Activated CD8-positive, alpha-beta T cell treated with anti-CD3 and anti-CD28 coated beads for 36 hours (primary cell): Measurements from ENCODE around the gene IER2. TPM values are rescaled to one million over a fixed set of nuclear protein-coding genes. Genes with fewer than 3 reads are reported as not detected.
A peak's percentile ranks its signal among the peaks of the same experiment; 100 is the strongest.

Source experiments
- ATAC-seq: fragments of 200-7000 bp; cut with Tn5 transposase; one replicate; pipeline ENCODE4 v1.10.0; 2021; ENCODE audit warnings: mild to moderate bottlenecking, moderate library complexity
- CTCF ChIA-PET: fragments of 350-600 bp; sonication (Branson Sonifier 250); formaldehyde crosslinking; loops from one replicate; lab custom pipeline; 2021; ENCODE audit warnings: antibody characterized with exemption; lab: Charles Lee
- POLR2A ChIA-PET: fragments of 350-600 bp; sonication (Branson Sonifier 250); formaldehyde crosslinking; loops from one replicate; lab custom pipeline; 2021; ENCODE audit warnings: antibody characterized with exemption; lab: Charles Lee
- DNase-seq: peaks from one replicate; pipeline ENCODE4 v3.0.0-alpha.2; 2020
- H3K27ac Mint-ChIP-seq: one replicate; pipeline ENCODE4 v1.8.0; 2021; ENCODE audit warnings: mild to moderate bottlenecking, mixed read lengths
- H3K27me3 Mint-ChIP-seq: one replicate; pipeline ENCODE4 v1.8.0; 2021; ENCODE audit warnings: mixed read lengths
- H3K36me3 Mint-ChIP-seq: one replicate; pipeline ENCODE4 v1.8.0; 2021; ENCODE audit warnings: low read depth, mixed read lengths
- H3K4me1 Mint-ChIP-seq: one replicate; pipeline ENCODE4 v1.8.0; 2021; ENCODE audit warnings: low read depth, mixed read lengths
- H3K4me3 Mint-ChIP-seq: one replicate; pipeline ENCODE4 v1.8.0; 2021; ENCODE audit warnings: mild to moderate bottlenecking, moderate library complexity, mixed read lengths
- H3K9me3 Mint-ChIP-seq: one replicate; pipeline ENCODE4 v1.8.0; 2021; ENCODE audit warnings: mixed read lengths
- intact Hi-C: fragments of 100-400 bp; cut with micrococcal nuclease; formaldehyde crosslinking; loops from one replicate; pipeline ENCODE4 v1.10.0; 2022
- total RNA-seq, 2 experiments: library from RNA; stranded (reverse); gene quantifications; one replicate each; pipeline ENCODE4 v1.2.3, GENCODE V29; 2021
- TF ChIP-seq, protein P1 (sequence below): fragments of 200-600 bp; IDR thresholded peaks from one replicate; pipeline ENCODE4 v1.8.0; 2022; ENCODE audit warnings: antibody characterized with exemption, mild to moderate bottlenecking

IER2 gene
- total RNA-seq, 2 experiments from 2014 or later = 120 to 122 TPM

DNA sequence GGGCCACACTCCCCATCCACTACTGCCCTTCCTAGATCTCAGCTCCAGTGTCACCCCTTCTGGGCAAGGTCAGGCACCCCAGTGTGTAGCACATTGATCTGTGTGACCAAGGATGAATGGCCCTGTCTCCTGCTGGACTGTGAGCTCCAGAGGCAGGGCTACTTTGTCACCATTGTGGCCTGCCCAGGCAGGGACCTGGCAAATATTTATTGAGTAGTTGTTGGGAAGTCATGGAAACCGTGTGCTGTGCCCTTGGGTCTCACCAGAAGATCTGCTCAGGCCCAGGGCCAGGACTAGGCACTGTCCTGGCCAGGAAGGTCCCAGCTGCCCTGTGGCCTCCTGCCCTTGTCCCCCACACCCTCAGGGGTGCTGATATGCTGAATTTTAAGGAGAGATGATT is 21.6 kb upstream of the IER2 start:
- DNase-seq = no peak
- Mint-ChIP-seq H3K4me3 (no peak overlapping the region), H3K27ac (peak overlapping the region; percentile 12), H3K4me1 (peaks cover 40% of the 10 kb centered on the region), H3K27me3 (no peaks in the 10 kb centered on the region), H3K9me3 (no peaks in the 10 kb centered on the region), H3K36me3 (peaks cover 12% of the 10 kb centered on the region)
- POLR2A ChIA-PET = interaction anchor here (0.8 to 6.6 kb wide), 2 partner anchors 10 to 23 kb away, joined by 3 to 63 read pairs; partner anchors contain the start of genes NACC1 and TRMT1
- ATAC-seq = no peak
- CTCF ChIA-PET = interaction anchor here (0.6 to 1.3 kb wide), 2 partner anchors 163 to 1557 kb away, joined by 3 to 4 read pairs; no protein-coding TSS in a partner anchor
- intact Hi-C loops = no loop called here
- TF ChIP-seq, protein P1, sequence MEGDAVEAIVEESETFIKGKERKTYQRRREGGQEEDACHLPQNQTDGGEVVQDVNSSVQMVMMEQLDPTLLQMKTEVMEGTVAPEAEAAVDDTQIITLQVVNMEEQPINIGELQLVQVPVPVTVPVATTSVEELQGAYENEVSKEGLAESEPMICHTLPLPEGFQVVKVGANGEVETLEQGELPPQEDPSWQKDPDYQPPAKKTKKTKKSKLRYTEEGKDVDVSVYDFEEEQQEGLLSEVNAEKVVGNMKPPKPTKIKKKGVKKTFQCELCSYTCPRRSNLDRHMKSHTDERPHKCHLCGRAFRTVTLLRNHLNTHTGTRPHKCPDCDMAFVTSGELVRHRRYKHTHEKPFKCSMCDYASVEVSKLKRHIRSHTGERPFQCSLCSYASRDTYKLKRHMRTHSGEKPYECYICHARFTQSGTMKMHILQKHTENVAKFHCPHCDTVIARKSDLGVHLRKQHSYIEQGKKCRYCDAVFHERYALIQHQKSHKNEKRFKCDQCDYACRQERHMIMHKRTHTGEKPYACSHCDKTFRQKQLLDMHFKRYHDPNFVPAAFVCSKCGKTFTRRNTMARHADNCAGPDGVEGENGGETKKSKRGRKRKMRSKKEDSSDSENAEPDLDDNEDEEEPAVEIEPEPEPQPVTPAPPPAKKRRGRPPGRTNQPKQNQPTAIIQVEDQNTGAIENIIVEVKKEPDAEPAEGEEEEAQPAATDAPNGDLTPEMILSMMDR = no peak

DNA sequence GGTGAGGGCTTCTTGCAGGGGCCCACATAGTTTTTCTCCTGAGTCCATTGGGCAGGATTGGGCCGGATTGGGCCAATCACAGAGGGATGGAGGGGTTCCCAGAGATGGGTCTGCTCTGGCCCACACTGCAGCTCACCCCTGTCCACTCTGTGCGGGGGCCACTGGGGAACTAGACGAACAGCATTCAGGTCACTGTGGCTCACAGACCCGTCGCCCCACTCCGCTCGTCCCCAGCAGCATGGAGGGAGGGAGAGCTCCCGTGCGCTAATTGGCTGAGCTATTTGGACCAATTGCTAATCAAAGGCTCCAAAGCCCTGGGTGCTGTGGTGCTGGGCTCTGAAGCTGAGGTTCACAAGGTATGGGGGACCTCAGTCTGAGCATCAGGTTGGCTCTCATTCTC is 20.8 kb upstream of the IER2 start:
- CTCF ChIA-PET = no interaction called here
- no peak for DNase-seq

DNA sequence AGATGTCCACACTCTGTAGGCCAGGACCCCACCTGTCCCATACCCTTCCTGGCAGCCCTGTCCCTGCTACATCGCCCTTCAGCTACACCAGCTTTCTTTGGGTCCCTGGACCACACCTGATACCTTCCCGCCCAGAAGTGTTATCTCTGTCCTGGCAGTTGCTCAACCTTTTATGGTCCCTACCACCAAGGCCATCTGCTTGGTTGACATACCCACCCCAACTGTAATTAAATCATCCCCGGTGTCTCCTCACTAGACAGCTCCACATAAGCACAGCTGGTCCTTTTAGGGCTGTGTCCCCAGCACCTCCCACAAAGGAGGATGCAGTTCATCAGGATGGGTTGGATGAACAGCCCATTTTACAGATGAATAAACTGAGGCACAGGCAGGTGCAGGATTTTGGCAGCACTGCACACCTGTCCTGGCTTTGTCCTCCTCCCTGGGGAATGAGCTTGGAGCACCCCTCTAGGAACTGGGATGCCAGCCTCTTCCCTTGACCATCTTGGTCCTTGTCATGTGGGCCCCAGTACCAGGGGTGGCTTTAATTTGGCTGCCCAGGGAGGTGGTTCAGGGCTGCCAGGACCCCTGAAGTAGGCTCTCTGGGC is 19.2 kb upstream of the IER2 start:
- H3K4me3 Mint-ChIP-seq = no peak overlapping the region
- ChIA-PET POLR2A (interaction anchor here (6.6 kb wide), 1 partner anchor 12 kb away, joined by 63 read pairs; the partner anchor contains the start of genes NACC1 and TRMT1), CTCF (interaction anchor here (2.2 kb wide), 1 partner anchor 165 kb away, joined by 8 read pairs; no protein-coding TSS in a partner anchor)
- intact Hi-C loops = no loop called here
- peak overlapping the region; percentile 82 for H3K27ac Mint-ChIP-seq
- H3K9me3 Mint-ChIP-seq = no peaks in the 10 kb centered on the region
- peaks cover 41% of the 10 kb centered on the region for H3K4me1 Mint-ChIP-seq
- H3K36me3 Mint-ChIP-seq = peaks cover 19% of the 10 kb centered on the region
- ATAC-seq = no peak
- DNase-seq = no peak
- TF ChIP-seq, protein P1 = no peak
- no peaks in the 10 kb centered on the region for H3K27me3 Mint-ChIP-seq

More for the DNA sequence above, 20.8 kb upstream of the IER2 start:
- intact Hi-C loops = no loop called here
- ATAC-seq = no peak
- Mint-ChIP-seq H3K4me1 (peaks cover 42% of the 10 kb centered on the region), H3K9me3 (no peaks in the 10 kb centered on the region), H3K36me3 (peaks cover 15% of the 10 kb centered on the region), H3K27ac (no peak overlapping the region), H3K4me3 (no peak overlapping the region), H3K27me3 (no peaks in the 10 kb centered on the region)
- POLR2A ChIA-PET = interaction anchor here (0.8 to 6.6 kb wide), 2 partner anchors 11 to 23 kb away, joined by 3 to 63 read pairs; partner anchors contain the start of genes NACC1 and TRMT1
- TF ChIP-seq, protein P1 = no peak

- H3K27me3 Mint-ChIP-seq = no peaks in the 10 kb centered on the region
- CTCF ChIA-PET = interaction anchor here (0.8 to 2.2 kb wide), 7 partner anchors 9 to 167 kb away, joined by 3 to 8 read pairs (median 5); partner anchors contain the start of genes IER2 and STX10
- DNase-seq = peak; percentile 79
- H3K9me3 Mint-ChIP-seq = no peaks in the 10 kb centered on the region
- H3K27ac Mint-ChIP-seq = peak overlapping the region; percentile 84
- peak overlapping the region; percentile 14 for H3K4me3 Mint-ChIP-seq
- intact Hi-C loops = no loop called here
- H3K36me3 Mint-ChIP-seq = peaks cover 32% of the 10 kb centered on the region
- TF ChIP-seq, protein P1 = no peak
- H3K4me1 Mint-ChIP-seq = peaks cover 41% of the 10 kb centered on the region
- peak; percentile 96 for ATAC-seq
- POLR2A ChIA-PET = interaction anchor here (1.2 to 6.6 kb wide), 5 partner anchors 9 to 22 kb away, joined by 3 to 63 read pairs (median 4); partner anchors contain the start of genes NACC1 and TRMT1
These were observed 17.6 kb upstream of the IER2 start for GRCh38 chr19:13132471-13133180.
